ENCODE results near the gene DCTN2.

DNA sequence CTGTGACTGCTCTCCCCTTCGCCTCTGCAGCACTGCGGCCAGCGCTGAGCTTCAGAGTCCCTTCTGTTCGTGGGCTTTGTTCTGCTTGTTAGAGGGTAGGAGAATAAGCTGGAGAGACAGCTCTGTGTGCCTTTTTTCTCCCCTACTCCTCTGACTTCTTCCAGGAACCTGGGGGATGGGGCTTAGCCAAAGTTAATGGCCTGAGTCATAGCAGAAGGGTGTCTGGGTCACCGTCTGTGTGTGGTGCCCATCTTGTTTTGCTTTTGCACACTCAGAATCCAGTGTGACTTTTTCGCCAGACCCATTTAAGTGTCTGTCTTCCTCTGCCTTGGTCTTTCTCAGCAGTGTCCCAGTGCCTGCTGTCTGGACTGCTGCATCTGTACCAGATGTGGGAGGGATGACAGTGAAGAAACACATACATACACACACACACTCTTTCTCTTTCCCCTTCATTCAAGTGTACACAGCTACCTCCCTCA, 5.9 kb upstream of the DCTN2 start:
- TF ChIP-seq, protein P1, sequence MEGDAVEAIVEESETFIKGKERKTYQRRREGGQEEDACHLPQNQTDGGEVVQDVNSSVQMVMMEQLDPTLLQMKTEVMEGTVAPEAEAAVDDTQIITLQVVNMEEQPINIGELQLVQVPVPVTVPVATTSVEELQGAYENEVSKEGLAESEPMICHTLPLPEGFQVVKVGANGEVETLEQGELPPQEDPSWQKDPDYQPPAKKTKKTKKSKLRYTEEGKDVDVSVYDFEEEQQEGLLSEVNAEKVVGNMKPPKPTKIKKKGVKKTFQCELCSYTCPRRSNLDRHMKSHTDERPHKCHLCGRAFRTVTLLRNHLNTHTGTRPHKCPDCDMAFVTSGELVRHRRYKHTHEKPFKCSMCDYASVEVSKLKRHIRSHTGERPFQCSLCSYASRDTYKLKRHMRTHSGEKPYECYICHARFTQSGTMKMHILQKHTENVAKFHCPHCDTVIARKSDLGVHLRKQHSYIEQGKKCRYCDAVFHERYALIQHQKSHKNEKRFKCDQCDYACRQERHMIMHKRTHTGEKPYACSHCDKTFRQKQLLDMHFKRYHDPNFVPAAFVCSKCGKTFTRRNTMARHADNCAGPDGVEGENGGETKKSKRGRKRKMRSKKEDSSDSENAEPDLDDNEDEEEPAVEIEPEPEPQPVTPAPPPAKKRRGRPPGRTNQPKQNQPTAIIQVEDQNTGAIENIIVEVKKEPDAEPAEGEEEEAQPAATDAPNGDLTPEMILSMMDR (IDR thresholded peaks at IDR 0.05): no peak
- TF ChIP-seq POLR2A (IDR thresholded peaks at IDR 0.05; ENCODE audit: low read depth): no peak
- no peak for TF ChIP-seq POLR2AphosphoS5 (IDR thresholded peaks at IDR 0.05)
- TF ChIP-seq EP300 (IDR thresholded peaks at IDR 0.05): no peak
